ENCODE measurements around the gene POLR3C. TPM values are rescaled to one million over a fixed set of nuclear protein-coding genes. Genes with fewer than 3 reads are reported as not detected.
A peak's percentile ranks its signal among the peaks of the same experiment; 100 is the strongest.

Gene POLR3C
- total RNA-seq, 2 experiments from 2014 or later = 57.1 to 78.8 TPM

GRCh38 chr1:145884675-145885074 lies 60.7 kb downstream of the POLR3C start:
- Histone ChIP-seq H2AFZ (ENCODE audit: low read length) (no peak overlapping the region), H3K79me2 (ENCODE audit: insufficient read depth, low read depth, low read length) (no peaks in the 10 kb centered on the region), H3K9me3 (ENCODE audit: low read length) (no peaks in the 10 kb centered on the region), H4K20me1 (ENCODE audit: insufficient read depth, low read length) (no peaks in the 10 kb centered on the region), H3K36me3 (ENCODE audit: insufficient read depth, low read length) (no peaks in the 10 kb centered on the region), H3K9me2 (ENCODE audit: insufficient read depth, low read length) (no peaks in the 10 kb centered on the region), H3K4me1 (ENCODE audit: insufficient read depth, low read length, poor library complexity, severe bottlenecking) (no peaks in the 10 kb centered on the region), H3K4me3 (ENCODE audit: low read depth, low read length, poor library complexity, severe bottlenecking) (no peak overlapping the region), H3K4me2 (ENCODE audit: low read length) (no peak overlapping the region), H3K27ac (ENCODE audit: low read depth, low read length, poor library complexity, severe bottlenecking) (no peak overlapping the region)
- no TSS peak for BruUV-seq (replicated peaks)
- no peak for TF ChIP-seq CTCF (conservative IDR thresholded peaks at IDR 0.05; ENCODE audit: low read length)
- TF ChIP-seq EZH2phosphoT487 (IDR thresholded peaks at IDR 0.05; ENCODE audit: borderline replicate concordance, low read depth, low read length) = no peak
- CTCF ChIA-PET (ENCODE audit: unreplicated experiment) = no interaction called here
- POLR2A ChIA-PET = interaction anchor here (0.6 to 1.1 kb wide), 3 partner anchors 25 to 167 kb away, joined by 3 to 4 read pairs (median 3); no protein-coding TSS in a partner anchor
- intact Hi-C loops (cut with micrococcal nuclease; ENCODE audit: unreplicated experiment) = no loop called here
- DNase-seq (ENCODE audit: low spot score) = no peak

- H3K4me3 ChIP-seq (ENCODE audit: low read depth, low read length, poor library complexity, severe bottlenecking) = peak within 1 kb of the TSS; percentile 69
- peak; percentile 81 for DNase-seq (ENCODE audit: low spot score)
Measured at GRCh38 chr1:145885738-145886287, 61.8 kb downstream of the POLR3C start, which contains the start of gene ANKRD35. Gene ANKRD35 (minus strand): TSS chr1:145885866. CDS start chr1:145885758, 108 bp downstream.

More at GRCh38 chr1:145885738-145886287, 61.8 kb downstream of the POLR3C start, which contains the start of gene ANKRD35:
- intact Hi-C loops (cut with micrococcal nuclease; ENCODE audit: unreplicated experiment) = no loop called here
- no TSS peak for BruUV-seq (replicated peaks)
- no peak within 1 kb of the TSS for H3K27ac ChIP-seq (ENCODE audit: low read depth, low read length, poor library complexity, severe bottlenecking)
- H3K9me3 ChIP-seq (ENCODE audit: low read length) = no peaks in the 10 kb centered on the region
- no peaks in the 10 kb centered on the region for H3K79me2 ChIP-seq (ENCODE audit: insufficient read depth, low read depth, low read length)
- H2AFZ ChIP-seq (ENCODE audit: low read length) = peak within 1 kb of the TSS; percentile 68; the same call in 1 of the 2 replicates
- ChIA-PET POLR2A (interaction anchor here (1.1 to 1.3 kb wide), 2 partner anchors 26 to 72 kb away, joined by 4 to 5 read pairs; partner anchors contain the start of gene LIX1L), CTCF (ENCODE audit: unreplicated experiment) (no interaction called here)
- H3K36me3 ChIP-seq (ENCODE audit: insufficient read depth, low read length) = no peaks in the 10 kb centered on the region
- H3K4me2 ChIP-seq (ENCODE audit: low read length) = peak within 1 kb of the TSS; percentile 73
- H3K4me1 ChIP-seq (ENCODE audit: insufficient read depth, low read length, poor library complexity, severe bottlenecking) = no peaks in the 10 kb centered on the region
- TF ChIP-seq EZH2phosphoT487 (IDR thresholded peaks at IDR 0.05; ENCODE audit: borderline replicate concordance, low read depth, low read length) = no peak
- TF ChIP-seq CTCF (conservative IDR thresholded peaks at IDR 0.05; ENCODE audit: low read length) = no peak
- no peaks in the 10 kb centered on the region for H4K20me1 ChIP-seq (ENCODE audit: insufficient read depth, low read length)
- H3K9me2 ChIP-seq (ENCODE audit: insufficient read depth, low read length) = no peaks in the 10 kb centered on the region
